H1 (cell line): Measurements from ENCODE around the gene FHOD1. TPM values are rescaled to one million over a fixed set of nuclear protein-coding genes. Genes with fewer than 3 reads are reported as not detected.

ENCODE experiments used
- polyA plus RNA-seq, 7 experiments: library from polyadenylated mRNA; depleted of rRNA in 3 of 7; stranded (reverse) in 5 of 7; unstranded in 2 of 7; fragments of >200 nt in 5 of 7; fragments of 200-250 nt in 2 of 7; gene quantifications; 1 replicate in 5 of 7; 2 replicates in 1 of 7; 4 replicates in 1 of 7; pipeline versions ENCODE4 v1.2.1 to v1.2.3, GENCODE V29; 2011 to 2013; ENCODE audit warnings: missing spikeins in 2 of 7, mixed read lengths in 2 of 7
- total RNA-seq: library from RNA; stranded (reverse); fragmentation: NEBNext Ultra II Directional; extraction: Animal tissue kit (Norgen Biotek cat#: 25700); gene quantifications from 2 replicates; pipeline ENCODE4 v1.2.1, GENCODE V29; 2021
- TF ChIP-seq, protein P1 (sequence below): fragments of 300-600 bp; sonication (generic); IDR thresholded peaks from 2 replicates; pipeline ENCODE4 v1.7.1; 2012; ENCODE audit warnings: low read length, moderate library complexity, mild to moderate bottlenecking, inconsistent platforms; ENCODE audit not compliant: insufficient replicate concordance
- TF ChIP-seq, protein P2 (sequence below): IDR thresholded peaks from 2 replicates; pipeline ENCODE4 v1.6.1; 2012; ENCODE audit warnings: low read length, inconsistent platforms

Gene FHOD1
- total and polyA plus RNA-seq, 2 of the 8 experiments (the other 6 are each of a cell fraction or from before 2014, with no cell fraction given) = 31.3 to 60.7 TPM

DNA sequence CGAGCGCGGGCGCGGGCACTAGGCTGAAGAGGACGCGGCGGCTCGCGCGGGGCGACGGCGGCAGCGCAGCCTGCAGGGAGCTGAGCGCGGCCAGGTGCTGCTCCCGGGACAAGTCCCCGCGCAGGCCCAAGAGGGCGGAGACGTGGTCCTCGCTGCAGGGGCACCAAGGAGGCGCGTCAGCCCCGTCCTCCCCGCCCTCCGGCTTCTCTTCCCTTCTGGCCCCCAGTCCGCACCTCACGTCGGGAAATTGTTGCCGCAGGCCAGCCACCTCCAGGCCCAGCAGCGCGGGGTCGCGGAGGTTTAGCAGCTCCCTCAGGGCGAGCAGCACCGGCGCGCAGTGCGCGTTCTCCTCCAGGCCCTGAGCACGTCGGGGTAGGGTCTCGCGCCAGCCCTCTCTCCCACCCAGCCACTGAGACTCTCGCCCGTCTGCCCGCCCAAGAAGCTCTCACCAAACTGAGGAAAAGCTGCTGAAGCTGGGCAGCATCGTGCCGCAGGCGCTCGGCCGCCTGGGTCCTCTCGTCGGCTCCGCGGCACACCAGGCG lies 62.8 kb downstream of the FHOD1 start (continued):
- TF ChIP-seq, protein P1, sequence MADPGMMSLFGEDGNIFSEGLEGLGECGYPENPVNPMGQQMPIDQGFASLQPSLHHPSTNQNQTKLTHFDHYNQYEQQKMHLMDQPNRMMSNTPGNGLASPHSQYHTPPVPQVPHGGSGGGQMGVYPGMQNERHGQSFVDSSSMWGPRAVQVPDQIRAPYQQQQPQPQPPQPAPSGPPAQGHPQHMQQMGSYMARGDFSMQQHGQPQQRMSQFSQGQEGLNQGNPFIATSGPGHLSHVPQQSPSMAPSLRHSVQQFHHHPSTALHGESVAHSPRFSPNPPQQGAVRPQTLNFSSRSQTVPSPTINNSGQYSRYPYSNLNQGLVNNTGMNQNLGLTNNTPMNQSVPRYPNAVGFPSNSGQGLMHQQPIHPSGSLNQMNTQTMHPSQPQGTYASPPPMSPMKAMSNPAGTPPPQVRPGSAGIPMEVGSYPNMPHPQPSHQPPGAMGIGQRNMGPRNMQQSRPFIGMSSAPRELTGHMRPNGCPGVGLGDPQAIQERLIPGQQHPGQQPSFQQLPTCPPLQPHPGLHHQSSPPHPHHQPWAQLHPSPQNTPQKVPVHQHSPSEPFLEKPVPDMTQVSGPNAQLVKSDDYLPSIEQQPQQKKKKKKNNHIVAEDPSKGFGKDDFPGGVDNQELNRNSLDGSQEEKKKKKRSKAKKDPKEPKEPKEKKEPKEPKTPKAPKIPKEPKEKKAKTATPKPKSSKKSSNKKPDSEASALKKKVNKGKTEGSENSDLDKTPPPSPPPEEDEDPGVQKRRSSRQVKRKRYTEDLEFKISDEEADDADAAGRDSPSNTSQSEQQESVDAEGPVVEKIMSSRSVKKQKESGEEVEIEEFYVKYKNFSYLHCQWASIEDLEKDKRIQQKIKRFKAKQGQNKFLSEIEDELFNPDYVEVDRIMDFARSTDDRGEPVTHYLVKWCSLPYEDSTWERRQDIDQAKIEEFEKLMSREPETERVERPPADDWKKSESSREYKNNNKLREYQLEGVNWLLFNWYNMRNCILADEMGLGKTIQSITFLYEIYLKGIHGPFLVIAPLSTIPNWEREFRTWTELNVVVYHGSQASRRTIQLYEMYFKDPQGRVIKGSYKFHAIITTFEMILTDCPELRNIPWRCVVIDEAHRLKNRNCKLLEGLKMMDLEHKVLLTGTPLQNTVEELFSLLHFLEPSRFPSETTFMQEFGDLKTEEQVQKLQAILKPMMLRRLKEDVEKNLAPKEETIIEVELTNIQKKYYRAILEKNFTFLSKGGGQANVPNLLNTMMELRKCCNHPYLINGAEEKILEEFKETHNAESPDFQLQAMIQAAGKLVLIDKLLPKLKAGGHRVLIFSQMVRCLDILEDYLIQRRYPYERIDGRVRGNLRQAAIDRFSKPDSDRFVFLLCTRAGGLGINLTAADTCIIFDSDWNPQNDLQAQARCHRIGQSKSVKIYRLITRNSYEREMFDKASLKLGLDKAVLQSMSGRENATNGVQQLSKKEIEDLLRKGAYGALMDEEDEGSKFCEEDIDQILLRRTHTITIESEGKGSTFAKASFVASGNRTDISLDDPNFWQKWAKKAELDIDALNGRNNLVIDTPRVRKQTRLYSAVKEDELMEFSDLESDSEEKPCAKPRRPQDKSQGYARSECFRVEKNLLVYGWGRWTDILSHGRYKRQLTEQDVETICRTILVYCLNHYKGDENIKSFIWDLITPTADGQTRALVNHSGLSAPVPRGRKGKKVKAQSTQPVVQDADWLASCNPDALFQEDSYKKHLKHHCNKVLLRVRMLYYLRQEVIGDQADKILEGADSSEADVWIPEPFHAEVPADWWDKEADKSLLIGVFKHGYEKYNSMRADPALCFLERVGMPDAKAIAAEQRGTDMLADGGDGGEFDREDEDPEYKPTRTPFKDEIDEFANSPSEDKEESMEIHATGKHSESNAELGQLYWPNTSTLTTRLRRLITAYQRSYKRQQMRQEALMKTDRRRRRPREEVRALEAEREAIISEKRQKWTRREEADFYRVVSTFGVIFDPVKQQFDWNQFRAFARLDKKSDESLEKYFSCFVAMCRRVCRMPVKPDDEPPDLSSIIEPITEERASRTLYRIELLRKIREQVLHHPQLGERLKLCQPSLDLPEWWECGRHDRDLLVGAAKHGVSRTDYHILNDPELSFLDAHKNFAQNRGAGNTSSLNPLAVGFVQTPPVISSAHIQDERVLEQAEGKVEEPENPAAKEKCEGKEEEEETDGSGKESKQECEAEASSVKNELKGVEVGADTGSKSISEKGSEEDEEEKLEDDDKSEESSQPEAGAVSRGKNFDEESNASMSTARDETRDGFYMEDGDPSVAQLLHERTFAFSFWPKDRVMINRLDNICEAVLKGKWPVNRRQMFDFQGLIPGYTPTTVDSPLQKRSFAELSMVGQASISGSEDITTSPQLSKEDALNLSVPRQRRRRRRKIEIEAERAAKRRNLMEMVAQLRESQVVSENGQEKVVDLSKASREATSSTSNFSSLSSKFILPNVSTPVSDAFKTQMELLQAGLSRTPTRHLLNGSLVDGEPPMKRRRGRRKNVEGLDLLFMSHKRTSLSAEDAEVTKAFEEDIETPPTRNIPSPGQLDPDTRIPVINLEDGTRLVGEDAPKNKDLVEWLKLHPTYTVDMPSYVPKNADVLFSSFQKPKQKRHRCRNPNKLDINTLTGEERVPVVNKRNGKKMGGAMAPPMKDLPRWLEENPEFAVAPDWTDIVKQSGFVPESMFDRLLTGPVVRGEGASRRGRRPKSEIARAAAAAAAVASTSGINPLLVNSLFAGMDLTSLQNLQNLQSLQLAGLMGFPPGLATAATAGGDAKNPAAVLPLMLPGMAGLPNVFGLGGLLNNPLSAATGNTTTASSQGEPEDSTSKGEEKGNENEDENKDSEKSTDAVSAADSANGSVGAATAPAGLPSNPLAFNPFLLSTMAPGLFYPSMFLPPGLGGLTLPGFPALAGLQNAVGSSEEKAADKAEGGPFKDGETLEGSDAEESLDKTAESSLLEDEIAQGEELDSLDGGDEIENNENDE = no peak
- TF ChIP-seq, protein P2, sequence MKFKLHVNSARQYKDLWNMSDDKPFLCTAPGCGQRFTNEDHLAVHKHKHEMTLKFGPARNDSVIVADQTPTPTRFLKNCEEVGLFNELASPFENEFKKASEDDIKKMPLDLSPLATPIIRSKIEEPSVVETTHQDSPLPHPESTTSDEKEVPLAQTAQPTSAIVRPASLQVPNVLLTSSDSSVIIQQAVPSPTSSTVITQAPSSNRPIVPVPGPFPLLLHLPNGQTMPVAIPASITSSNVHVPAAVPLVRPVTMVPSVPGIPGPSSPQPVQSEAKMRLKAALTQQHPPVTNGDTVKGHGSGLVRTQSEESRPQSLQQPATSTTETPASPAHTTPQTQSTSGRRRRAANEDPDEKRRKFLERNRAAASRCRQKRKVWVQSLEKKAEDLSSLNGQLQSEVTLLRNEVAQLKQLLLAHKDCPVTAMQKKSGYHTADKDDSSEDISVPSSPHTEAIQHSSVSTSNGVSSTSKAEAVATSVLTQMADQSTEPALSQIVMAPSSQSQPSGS = no peak
- TF ChIP-seq, all 59 proteins: peak for 4
